EH (cell line): ENCODE measurements around the gene ANKS4B.
"Not testable (repeated sequence)": the region's sequence is repeated elsewhere in the genome, so short reads cannot be mapped to it uniquely, and the experiment has no call there.

Experiments
- DNase-seq: peaks from one replicate; pipeline ENCODE4 v3.0.0-alpha.2; 2015; ENCODE audit warnings: low read depth

ANKS4B gene

GRCh38 chr16:21262779-21263639, 29.5 kb downstream of the ANKS4B start:
- no peak for DNase-seq

GRCh38 chr16:21263640-21264570, 30.4 kb downstream of the ANKS4B start:
- DNase-seq = peak; percentile 67

- DNase-seq = peak; percentile 22
Observed at GRCh38 chr16:21264571-21265036, 31.1 kb downstream of the ANKS4B start.

GRCh38 chr16:21265104-21265837, 31.8 kb downstream of the ANKS4B start:
- no peak for DNase-seq

- no peak for DNase-seq
Observed at GRCh38 chr16:21267298-21267697, 33.8 kb downstream of the ANKS4B start.

- DNase-seq = no peak
Observed at GRCh38 chr16:21268236-21268635, 34.7 kb downstream of the ANKS4B start.

- DNase-seq = no peak
Observed at GRCh38 chr16:21272253-21272652, 38.8 kb downstream of the ANKS4B start.

- not testable (repeated sequence) for DNase-seq
Observed at GRCh38 chr16:21272763-21273162, 39.3 kb downstream of the ANKS4B start.

GRCh38 chr16:21274172-21274726, 40.8 kb downstream of the ANKS4B start:
- DNase-seq = no peak

GRCh38 chr16:21275529-21275928, 42.0 kb downstream of the ANKS4B start:
- DNase-seq = no peak

- no peak for DNase-seq
Observed at GRCh38 chr16:21276090-21276489, 42.6 kb downstream of the ANKS4B start.

- DNase-seq = no peak
Observed at GRCh38 chr16:21277045-21277926, 43.8 kb downstream of the ANKS4B start.

- peak; percentile 26 for DNase-seq
Observed at GRCh38 chr16:21277927-21278706, 44.6 kb downstream of the ANKS4B start, which contains the start of gene CRYM. TSS of gene CRYM (minus strand) at chr16:21278290. CDS start at chr16:21278251, 39 bp downstream.

GRCh38 chr16:21279501-21279900, 46.0 kb downstream of the ANKS4B start:
- no peak for DNase-seq

- no peak for DNase-seq
Observed at GRCh38 chr16:21281698-21282389, 48.3 kb downstream of the ANKS4B start.

- peak; percentile 38 for DNase-seq
Observed at GRCh38 chr16:21283521-21284289, 50.2 kb downstream of the ANKS4B start.

- DNase-seq = no peak
Observed at GRCh38 chr16:21284414-21284813, 50.9 kb downstream of the ANKS4B start.

GRCh38 chr16:21285314-21285713, 51.8 kb downstream of the ANKS4B start:
- no peak for DNase-seq
